Smooth muscle cell (in vitro differentiated cells): ENCODE results near the gene STON2. TPM values are rescaled to one million over a fixed set of nuclear protein-coding genes. Genes with fewer than 3 reads are reported as not detected.

Source experiments
- DNase-seq: peaks from one replicate; lab custom pipeline; 2025; ENCODE audit not compliant: unreplicated experiment; lab: John Stamatoyannopoulos, UW
- H2AFZ ChIP-seq: fragments of 200-600 bp; sonication (generic); 2 replicates; pipeline ENCODE4 v1.6.0; 2016; ENCODE audit warnings: antibody characterized with exemption, low read depth, mild to moderate bottlenecking
- H3F3A ChIP-seq: fragments of 200-600 bp; sonication (generic); 2 replicates; pipeline ENCODE4 v1.6.0; 2017; ENCODE audit warnings: antibody characterized with exemption, low read depth
- H3K27ac ChIP-seq: fragments of 200-600 bp; sonication (generic); 2 replicates; pipeline ENCODE4 v1.5.1; 2016; ENCODE audit warnings: low read depth, mild to moderate bottlenecking
- H3K27me3 ChIP-seq: fragments of 200-600 bp; sonication (generic); 2 replicates; pipeline ENCODE4 v1.6.1; 2016; ENCODE audit warnings: low read depth, mild to moderate bottlenecking
- H3K36me3 ChIP-seq: fragments of 200-600 bp; sonication (generic); 2 replicates; pipeline ENCODE4 v1.5.1; 2016; ENCODE audit warnings: low read depth
- H3K4me1 ChIP-seq: fragments of 200-600 bp; sonication (generic); 2 replicates; pipeline ENCODE4 v1.5.1; 2016; ENCODE audit warnings: low read depth
- H3K4me2 ChIP-seq: fragments of 200-600 bp; sonication (generic); 2 replicates; pipeline ENCODE4 v1.6.0; 2016; ENCODE audit warnings: mild to moderate bottlenecking
- H3K4me3 ChIP-seq: fragments of 200-600 bp; sonication (generic); 2 replicates; pipeline ENCODE4 v1.5.1; 2016; ENCODE audit warnings: mild to moderate bottlenecking
- H3K79me2 ChIP-seq: fragments of 200-600 bp; sonication (generic); 2 replicates; pipeline ENCODE4 v1.6.0; 2016; ENCODE audit warnings: low read depth, mild to moderate bottlenecking
- H3K9ac ChIP-seq: fragments of 200-600 bp; sonication (generic); 2 replicates; pipeline ENCODE4 v1.6.0; 2016; ENCODE audit warnings: low read depth
- H3K9me3 ChIP-seq: fragments of 200-600 bp; sonication (generic); replicated peaks from 2 replicates; pipeline ENCODE4 v1.5.1; 2016; ENCODE audit warnings: low read depth
- H4K20me1 ChIP-seq: fragments of 200-600 bp; sonication (generic); 2 replicates; pipeline ENCODE4 v1.6.0; 2016; ENCODE audit warnings: low read depth
- WGBS: methylation state at CpG from one replicate; pipeline ENCODE4 v1.1.7; 2016; ENCODE audit warnings: low lambda C conversion rate; 5-methylcytosine and 5-hydroxymethylcytosine counted together
- polyA plus RNA-seq: library from polyadenylated mRNA; unstranded; fragments of >200 nt; fragmentation: Nextera tagmentation; extraction: Ambion mirVana; gene quantifications from 2 replicates; pipeline ENCODE4 v1.2.1, GENCODE V29; 2016
- total RNA-seq: library from RNA; depleted of rRNA; stranded (reverse); fragments of >200 nt; gene quantifications from 2 replicates; pipeline ENCODE4 v1.2.3, GENCODE V29; 2014
- TF ChIP-seq, protein P1 (sequence below): fragments of 200-600 bp; sonication (generic); IDR thresholded peaks from 2 replicates; pipeline ENCODE4 v1.5.1; 2017; ENCODE audit warnings: borderline replicate concordance, mild to moderate bottlenecking, antibody characterized with exemption; ENCODE audit not compliant: insufficient read depth, poor library complexity, severe bottlenecking

The STON2 gene
- total and polyA plus RNA-seq, 2 experiments from 2014 or later, result 1.7 to 43.6 TPM

DNA sequence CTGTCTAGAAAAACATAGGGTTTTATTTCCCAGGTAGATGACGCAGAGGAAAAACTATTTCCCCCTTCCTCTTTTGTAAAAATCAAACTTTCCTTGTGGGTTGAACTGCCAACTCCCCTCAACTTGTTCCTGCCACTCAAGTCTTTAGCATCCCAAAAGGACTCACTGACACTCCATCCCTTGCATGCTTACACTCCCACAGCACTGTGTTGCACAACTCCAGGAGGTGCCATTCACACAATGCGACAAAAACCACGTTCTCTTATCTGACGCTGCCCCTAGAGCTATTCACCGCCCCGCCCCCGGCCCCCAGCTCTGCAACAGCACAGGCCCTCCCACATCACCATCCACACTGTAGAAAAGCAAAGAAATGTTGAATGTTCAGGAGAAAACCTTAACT is 16.9 kb upstream of the STON2 start:
- Histone ChIP-seq H3F3A (no peaks in the 10 kb centered on the region), H3K9ac (no peak overlapping the region), H3K79me2 (no peaks in the 10 kb centered on the region), H3K27me3 (no peaks in the 10 kb centered on the region), H2AFZ (no peak overlapping the region), H3K4me3 (no peak overlapping the region), H3K4me2 (no peak overlapping the region), H4K20me1 (no peaks in the 10 kb centered on the region), H3K9me3 (no peaks in the 10 kb centered on the region), H3K4me1 (no peaks in the 10 kb centered on the region), H3K27ac (no peak overlapping the region), H3K36me3 (no peaks in the 10 kb centered on the region)
- 71% methylated on average over 7 of the region's 7 CpGs for WGBS
- TF ChIP-seq, protein P1, sequence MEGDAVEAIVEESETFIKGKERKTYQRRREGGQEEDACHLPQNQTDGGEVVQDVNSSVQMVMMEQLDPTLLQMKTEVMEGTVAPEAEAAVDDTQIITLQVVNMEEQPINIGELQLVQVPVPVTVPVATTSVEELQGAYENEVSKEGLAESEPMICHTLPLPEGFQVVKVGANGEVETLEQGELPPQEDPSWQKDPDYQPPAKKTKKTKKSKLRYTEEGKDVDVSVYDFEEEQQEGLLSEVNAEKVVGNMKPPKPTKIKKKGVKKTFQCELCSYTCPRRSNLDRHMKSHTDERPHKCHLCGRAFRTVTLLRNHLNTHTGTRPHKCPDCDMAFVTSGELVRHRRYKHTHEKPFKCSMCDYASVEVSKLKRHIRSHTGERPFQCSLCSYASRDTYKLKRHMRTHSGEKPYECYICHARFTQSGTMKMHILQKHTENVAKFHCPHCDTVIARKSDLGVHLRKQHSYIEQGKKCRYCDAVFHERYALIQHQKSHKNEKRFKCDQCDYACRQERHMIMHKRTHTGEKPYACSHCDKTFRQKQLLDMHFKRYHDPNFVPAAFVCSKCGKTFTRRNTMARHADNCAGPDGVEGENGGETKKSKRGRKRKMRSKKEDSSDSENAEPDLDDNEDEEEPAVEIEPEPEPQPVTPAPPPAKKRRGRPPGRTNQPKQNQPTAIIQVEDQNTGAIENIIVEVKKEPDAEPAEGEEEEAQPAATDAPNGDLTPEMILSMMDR, result no peak
- no peak for DNase-seq

GRCh38 chr14:81416194-81416952 is 16.2 kb upstream of the STON2 start:
- H3K27me3 ChIP-seq, result no peaks in the 10 kb centered on the region
- no peak for DNase-seq
- no peaks in the 10 kb centered on the region for H3F3A ChIP-seq
- no peak overlapping the region for H3K4me3 ChIP-seq
- no peaks in the 10 kb centered on the region for H4K20me1 ChIP-seq
- TF ChIP-seq, protein P1, result no peak
- H3K4me2 ChIP-seq, result no peak overlapping the region
- H2AFZ ChIP-seq, result no peak overlapping the region
- no peaks in the 10 kb centered on the region for H3K79me2 ChIP-seq
- no peak overlapping the region for H3K27ac ChIP-seq
- H3K9me3 ChIP-seq, result no peaks in the 10 kb centered on the region
- WGBS, result 93% methylated on average over 8 of the region's 8 CpGs
- H3K36me3 ChIP-seq, result no peaks in the 10 kb centered on the region
- no peaks in the 10 kb centered on the region for H3K4me1 ChIP-seq
- H3K9ac ChIP-seq, result no peak overlapping the region

- Histone ChIP-seq H3K9ac (no peak overlapping the region), H3K4me1 (no peaks in the 10 kb centered on the region), H3K4me2 (no peak overlapping the region), H3K4me3 (no peak overlapping the region), H3K27ac (no peak overlapping the region), H3K36me3 (no peaks in the 10 kb centered on the region), H2AFZ (no peak overlapping the region), H4K20me1 (no peaks in the 10 kb centered on the region), H3K27me3 (no peaks in the 10 kb centered on the region), H3F3A (no peaks in the 10 kb centered on the region), H3K9me3 (no peaks in the 10 kb centered on the region), H3K79me2 (no peaks in the 10 kb centered on the region)
- TF ChIP-seq, protein P1, result no peak
- no peak for DNase-seq
- 98% methylated on average over 4 of the region's 4 CpGs for WGBS
Measured at GRCh38 chr14:81415781-81416180, 15.7 kb upstream of the STON2 start.

DNA sequence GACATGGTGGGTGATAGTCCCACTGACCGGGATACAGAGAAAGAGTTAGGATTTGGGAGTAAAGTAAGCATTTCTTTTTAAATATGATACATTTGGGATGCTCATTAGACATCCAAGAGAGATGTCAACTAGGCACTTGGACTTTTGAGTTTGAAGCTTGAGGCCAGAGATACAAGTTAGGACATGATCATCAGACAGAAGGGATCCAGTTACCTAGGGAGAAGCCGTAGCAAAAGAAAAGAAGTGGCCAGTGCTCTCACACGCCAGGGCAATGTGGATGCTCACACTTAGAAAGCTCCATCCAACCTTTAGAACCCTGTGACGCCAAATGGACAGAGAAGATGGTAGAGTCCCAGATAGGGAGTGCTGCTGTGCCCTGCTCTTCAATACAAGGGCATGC is 14.0 kb upstream of the STON2 start:
- Histone ChIP-seq H4K20me1 (no peaks in the 10 kb centered on the region), H3K4me3 (no peak overlapping the region), H3K27ac (no peak overlapping the region), H3K4me1 (no peaks in the 10 kb centered on the region), H3F3A (no peaks in the 10 kb centered on the region), H3K9me3 (no peaks in the 10 kb centered on the region), H3K36me3 (no peaks in the 10 kb centered on the region), H3K27me3 (no peaks in the 10 kb centered on the region), H3K9ac (no peak overlapping the region), H2AFZ (no peak overlapping the region), H3K79me2 (no peaks in the 10 kb centered on the region), H3K4me2 (no peak overlapping the region)
- WGBS, result 86% methylated on average over 4 of the region's 4 CpGs
- no peak for DNase-seq
- TF ChIP-seq, protein P1, result no peak
